Amygdala (tissue), 56 donors: ENCODE measurements around the gene KMT2B.
"Not testable (repeated sequence)": the region's sequence is repeated elsewhere in the genome, so short reads cannot be mapped to it uniquely, and the experiment has no call there.

Experiments
- DNase-seq, 56 donors: peaks; one replicate each; lab custom pipeline; 2025; lab: John Stamatoyannopoulos, UW

Gene KMT2B

GRCh38 chr19:35717665-35718344, at the start of gene KMT2B:
KMT2B (plus strand) TSS chr19:35718003; CDS start chr19:35718019, 16 bp downstream.
- peak in 29 of 56 donors; percentile 47 to 98 (median 90) for DNase-seq

- DNase-seq = no peak
Observed at GRCh38 chr19:35669566-35669965, 48.2 kb upstream of the KMT2B start.

DNA sequence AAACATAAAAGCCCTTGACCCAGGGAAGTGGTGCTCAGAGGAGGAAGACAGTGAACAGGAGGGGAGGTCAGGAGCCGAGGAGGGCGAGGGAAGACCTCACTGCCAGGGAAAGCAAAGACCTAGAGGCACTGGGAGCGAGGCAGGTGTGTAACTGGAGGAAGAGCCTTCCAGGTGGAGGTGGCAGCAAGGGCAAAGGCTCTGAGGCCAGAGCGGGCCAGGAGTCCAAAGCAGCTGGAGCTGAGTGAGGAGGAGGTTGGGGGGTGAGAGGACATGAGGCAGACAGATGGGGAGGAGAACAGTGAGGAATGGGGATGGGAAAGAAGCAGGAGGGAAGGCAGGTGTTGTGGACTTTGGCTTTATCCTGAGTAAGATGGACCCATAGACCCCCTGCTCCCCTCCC, 47.8 kb upstream of the KMT2B start:
- DNase-seq = no peak

GRCh38 chr19:35670686-35671085, 47.1 kb upstream of the KMT2B start:
- no peak for DNase-seq

GRCh38 chr19:35671818-35672217, 46.0 kb upstream of the KMT2B start:
- DNase-seq = no peak

DNA sequence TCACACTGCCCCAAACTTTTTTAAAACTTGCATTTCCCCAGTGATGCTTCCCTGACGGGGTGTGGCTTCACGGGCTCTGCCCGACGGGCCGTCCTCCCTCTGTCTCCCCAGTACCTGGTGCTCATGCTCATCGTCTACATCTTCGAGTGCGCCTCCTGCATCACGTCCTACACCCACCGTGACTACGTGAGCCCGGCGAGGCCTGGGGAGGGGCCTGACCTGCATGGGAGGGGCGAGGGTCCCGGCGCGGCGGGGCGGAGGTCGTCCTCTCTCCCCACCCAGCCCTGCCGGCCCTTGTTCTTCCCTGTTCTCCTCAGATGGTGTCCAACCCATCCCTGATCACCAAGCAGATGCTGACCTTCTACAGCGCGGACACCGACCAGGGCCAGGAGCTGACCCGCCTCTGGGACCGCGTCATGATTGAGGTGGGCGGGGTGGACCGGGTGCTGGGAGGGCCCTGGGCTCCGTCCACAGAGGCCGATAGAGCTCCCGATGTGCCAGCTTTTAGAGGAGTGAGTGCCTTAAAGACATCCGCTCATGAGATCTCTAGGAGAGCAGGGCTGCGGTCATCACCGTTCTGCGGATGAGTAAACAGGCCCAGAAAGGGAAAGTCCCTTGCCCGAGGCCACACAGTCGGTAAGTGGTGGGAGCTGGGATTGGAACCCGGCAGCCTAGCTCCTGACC, 44.5 kb upstream of the KMT2B start:
- no peak for DNase-seq

DNA sequence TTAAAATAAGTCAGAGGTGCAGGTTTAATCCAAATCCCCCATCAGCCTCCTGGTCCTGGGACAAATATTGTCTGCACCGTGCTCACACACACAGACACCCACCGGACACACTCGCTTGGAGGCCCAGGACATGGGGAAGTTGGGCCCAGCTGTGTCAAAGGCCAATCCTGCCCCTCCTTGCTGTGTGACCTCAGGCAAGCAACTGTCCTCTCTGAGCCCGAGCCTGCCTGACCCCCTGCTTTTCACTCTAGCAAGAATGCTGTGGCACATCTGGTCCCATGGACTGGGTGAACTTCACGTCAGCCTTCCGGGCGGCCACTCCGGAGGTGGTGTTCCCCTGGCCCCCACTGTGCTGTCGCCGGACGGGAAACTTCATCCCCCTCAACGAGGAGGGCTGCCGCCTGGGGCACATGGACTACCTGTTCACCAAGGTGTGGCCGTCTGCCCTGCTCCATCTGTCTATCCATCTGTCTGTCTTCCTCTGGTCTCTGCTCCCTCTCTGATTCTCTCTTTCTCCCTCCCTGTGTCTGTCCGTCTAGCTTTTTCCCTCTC, 42.1 kb upstream of the KMT2B start:
- no peak for DNase-seq

DNA sequence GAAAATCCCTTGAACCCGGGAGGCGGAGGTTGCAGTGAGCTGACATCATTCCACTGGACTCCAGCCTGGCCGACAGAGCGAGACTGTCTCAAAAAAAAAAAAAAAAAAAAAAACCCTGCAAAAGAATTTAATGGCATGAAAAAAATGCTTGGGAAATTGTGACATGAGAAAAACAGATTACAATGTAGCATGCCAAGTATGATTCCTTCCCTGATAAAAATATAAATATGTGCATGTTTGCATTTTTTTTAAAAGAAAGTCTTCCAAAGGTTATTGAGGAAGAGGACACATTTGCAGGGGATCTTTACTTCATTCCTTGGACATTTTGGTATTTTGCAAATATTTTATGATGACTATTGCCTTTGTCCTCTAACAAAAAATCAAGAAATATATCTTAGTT, 28.0 kb upstream of the KMT2B start:
- DNase-seq = no peak

DNA sequence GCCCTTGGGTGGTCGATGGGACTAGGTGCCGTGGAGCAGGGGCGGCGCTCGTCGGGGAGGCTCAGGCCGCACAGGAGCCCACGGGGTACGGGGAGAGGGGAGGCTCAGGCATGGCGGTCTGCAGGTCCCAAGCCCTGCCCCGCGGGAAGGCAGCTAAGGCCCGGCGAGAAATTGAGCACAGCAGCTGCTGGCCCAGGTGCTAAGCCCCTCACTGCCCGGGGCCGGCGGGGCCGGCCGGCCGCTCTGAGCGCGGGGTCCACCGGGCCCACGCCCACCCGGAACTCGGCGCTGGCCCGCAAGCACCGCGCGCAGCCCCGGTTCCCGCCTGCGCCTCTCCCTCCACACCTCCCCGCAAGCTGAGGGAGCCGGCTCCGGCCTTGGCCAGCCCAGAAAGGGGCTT, 26.7 kb upstream of the KMT2B start:
- DNase-seq = not testable (repeated sequence)

GRCh38 chr19:35692010-35692409, 25.8 kb upstream of the KMT2B start:
- DNase-seq = no peak

DNA sequence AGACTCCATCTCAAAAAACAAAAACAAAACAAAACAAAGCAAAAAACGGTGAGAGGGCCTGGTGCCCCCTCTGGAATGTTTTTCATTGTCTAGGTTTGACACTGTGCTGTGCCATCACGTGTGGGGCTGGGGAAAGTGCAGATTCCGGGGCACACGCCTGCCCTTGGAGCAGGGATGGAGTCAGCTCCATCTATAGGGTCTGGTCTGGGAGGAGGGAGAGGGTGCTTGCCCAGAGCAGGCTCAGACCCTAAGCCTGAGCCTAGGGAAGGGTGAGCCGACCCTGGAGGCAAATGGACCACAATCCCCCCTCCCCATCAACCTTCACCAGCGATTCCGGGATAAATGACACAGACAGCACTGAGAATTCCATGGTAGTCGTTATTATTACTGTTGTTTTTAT, 24.4 kb upstream of the KMT2B start:
- no peak for DNase-seq

- peak in 55 of 56 donors; percentile 4 to 92 (median 69) for DNase-seq
Observed at GRCh38 chr19:35693835-35694599, 23.8 kb upstream of the KMT2B start.

DNA sequence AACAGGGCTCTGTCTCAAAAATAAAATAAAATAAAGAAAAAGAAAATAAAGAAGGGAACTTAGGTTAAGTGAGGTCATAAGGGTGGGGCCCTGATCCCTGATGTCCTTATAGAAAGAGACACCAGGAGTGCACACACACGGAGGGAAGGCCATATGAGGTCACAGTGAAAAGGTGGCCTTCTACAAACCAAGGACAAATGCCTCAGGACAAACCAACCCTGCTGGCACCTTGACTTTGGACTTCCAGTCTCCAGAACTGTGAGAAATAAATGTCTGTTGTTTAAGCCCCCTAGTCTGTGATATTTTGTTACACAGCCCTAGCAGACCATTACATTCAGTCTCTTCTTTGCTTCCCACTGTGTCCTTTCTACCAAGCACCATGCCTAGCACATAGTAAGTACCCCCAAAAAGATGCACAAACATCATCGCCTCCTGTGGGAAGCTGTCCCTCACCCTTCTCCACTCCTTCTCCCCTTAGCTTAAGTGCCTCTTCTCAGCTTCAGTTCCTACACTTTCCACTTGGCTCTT, 21.8 kb upstream of the KMT2B start:
- no peak for DNase-seq

DNA sequence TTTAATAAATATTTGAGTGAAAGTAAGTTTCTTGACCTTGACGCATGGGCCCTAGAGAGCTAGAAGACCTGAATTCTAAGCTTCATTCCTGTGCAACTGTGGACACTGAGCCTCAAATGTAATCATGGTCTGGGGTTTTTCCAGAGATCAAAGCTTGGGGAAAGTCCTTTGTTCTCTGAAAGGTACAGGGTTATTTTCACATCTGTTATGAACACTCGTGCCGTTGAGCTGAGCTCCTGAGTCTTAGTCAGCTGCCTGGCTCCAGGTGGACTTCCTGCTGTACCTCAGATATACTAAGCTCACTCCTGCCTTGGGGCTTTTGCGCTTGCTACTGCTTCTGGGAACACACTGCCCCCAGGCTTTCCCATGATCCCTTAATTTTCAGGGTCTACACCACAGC, 21.0 kb upstream of the KMT2B start:
- no peak for DNase-seq

GRCh38 chr19:35702223-35703012, 15.4 kb upstream of the KMT2B start:
- DNase-seq = peak; percentile 45 to 99 (median 95)

DNA sequence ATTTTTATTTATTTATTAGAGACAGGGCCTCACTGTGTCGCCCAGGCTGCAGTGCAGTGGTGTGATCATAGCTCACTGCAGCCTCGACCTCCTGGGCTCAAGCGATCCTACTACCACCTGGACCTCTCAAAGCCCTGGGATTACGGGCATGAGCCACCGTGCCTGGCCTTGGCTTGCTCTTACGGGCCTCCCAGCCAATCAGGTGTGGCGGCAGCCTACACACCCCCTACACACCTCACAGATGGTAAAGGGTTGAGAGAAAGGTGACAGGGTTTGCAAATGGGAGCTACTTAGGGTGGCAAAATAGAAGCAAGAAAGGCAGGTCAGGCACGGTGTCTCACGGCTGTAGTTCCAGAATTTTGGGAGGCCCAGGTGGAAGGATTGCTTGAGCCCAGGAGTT, 14.5 kb upstream of the KMT2B start:
- DNase-seq = no peak

DNA sequence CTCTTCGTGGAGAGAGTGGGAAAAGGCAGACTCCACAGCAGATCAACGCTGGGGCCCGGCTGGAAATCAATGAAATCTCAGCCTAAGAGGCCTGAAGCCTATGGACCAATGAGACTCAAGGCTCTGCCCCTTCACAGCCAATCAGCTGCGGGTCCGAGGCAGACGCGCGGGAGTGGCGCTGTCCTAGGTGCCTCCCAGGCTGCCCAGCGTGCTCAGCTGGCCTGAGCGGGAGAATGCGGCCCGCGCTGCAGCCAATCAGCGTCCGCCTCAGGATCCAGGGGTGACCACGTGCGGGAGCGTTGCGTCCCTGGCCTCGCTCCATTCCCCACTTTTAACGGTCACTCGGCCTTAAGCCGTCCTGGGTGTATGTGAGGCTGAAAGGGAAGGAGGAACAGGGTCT, 13.6 kb upstream of the KMT2B start, which contains the start of gene ZBTB32:
Gene ZBTB32, plus strand, starts transcription at position 341 of the 400 bp plus-strand sequence. CDS start 10,069 bp downstream, outside the sequence.
- DNase-seq = peak in 3 of 56 donors; percentile 2 to 17 (median 8)

- no peak for DNase-seq
Observed at GRCh38 chr19:35708391-35708790, 9.4 kb upstream of the KMT2B start.

- peak in 1 of 56 donors; percentile 10 for DNase-seq
Observed at GRCh38 chr19:35710784-35711723, 6.7 kb upstream of the KMT2B start.
